ENCODE measurements around the gene SHCBP1L.

DNA sequence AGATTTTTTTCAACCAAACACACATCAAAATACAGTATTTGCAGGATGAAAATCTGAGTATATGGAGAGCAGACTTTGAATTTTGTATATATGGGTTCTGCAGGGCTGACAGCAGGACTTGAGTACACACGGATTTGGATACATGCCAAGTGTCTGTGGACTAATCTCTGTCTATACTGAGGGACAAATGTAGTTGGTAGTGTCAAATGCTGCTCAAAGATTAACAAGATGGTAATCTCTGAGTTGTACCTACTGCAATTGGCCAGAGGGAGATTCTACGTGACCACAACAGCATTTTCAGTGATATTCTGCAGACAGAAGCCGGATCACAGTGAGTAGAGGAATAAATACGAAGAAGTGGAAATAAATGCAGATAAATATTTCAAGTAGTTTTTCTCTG is 43.4 kb downstream of the SHCBP1L start:
- TF ChIP-seq, protein P1, sequence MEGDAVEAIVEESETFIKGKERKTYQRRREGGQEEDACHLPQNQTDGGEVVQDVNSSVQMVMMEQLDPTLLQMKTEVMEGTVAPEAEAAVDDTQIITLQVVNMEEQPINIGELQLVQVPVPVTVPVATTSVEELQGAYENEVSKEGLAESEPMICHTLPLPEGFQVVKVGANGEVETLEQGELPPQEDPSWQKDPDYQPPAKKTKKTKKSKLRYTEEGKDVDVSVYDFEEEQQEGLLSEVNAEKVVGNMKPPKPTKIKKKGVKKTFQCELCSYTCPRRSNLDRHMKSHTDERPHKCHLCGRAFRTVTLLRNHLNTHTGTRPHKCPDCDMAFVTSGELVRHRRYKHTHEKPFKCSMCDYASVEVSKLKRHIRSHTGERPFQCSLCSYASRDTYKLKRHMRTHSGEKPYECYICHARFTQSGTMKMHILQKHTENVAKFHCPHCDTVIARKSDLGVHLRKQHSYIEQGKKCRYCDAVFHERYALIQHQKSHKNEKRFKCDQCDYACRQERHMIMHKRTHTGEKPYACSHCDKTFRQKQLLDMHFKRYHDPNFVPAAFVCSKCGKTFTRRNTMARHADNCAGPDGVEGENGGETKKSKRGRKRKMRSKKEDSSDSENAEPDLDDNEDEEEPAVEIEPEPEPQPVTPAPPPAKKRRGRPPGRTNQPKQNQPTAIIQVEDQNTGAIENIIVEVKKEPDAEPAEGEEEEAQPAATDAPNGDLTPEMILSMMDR (IDR thresholded peaks at IDR 0.05): no peak
- TF ChIP-seq EZH2 (IDR thresholded peaks at IDR 0.05): no peak

Measured in neural progenitor cell (in vitro differentiated cells).